NCI-H510A (cell line): ENCODE measurements around the gene ST7.

Experiments
- DNase-seq: peaks from one replicate; lab custom pipeline; 2025; lab: John Stamatoyannopoulos, UW

ST7 gene

DNA sequence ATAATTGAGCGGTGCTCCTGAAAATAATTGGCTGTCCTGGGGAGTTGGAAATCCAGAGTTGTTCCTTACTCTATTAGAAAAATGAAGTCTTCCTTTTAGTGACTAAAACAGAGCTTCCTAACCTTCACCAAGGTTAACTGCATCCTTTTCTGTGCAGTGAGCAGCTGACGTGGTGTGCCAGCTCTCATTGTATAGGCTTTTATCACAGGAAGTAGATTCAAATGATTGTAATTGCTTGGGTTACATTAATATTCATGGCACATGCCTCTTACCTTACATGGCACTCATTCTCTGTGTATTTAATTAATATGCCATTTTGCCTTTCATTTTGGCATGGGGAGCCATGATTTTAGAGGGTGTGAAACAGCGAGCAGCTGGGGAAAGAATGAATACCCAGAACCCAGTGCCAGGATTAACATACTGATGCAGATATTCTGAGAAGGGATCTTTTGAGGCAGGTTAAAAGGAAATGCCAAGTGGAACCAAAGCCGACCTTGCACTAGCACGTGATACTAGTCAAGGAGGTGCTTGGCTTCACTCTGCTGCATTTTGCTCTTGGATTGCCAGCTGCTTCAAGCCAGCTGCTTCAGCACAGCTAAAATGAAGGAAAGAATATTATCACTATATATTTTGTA lies 115.3 kb downstream of the ST7 start:
- DNase-seq = peak; percentile 36

DNA sequence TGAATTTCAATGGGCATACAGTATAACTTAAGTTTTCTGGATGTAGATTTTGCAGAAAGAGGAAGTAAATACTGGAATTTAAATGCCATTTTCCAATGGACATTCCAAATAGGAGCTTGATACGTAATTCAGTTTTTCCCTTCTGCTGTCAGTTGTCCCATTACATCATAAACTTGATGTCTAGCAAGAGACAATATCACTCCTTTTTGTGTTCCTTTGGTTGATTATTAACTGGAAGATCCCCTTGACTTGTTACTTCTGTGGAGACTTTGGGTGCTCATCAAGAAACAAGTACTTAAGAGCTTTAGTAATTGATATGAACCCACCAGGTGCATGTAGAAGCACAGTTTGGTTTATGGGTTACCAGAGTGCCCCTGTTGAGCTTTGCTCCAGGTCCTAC lies 116.1 kb downstream of the ST7 start:
- DNase-seq = no peak

DNA sequence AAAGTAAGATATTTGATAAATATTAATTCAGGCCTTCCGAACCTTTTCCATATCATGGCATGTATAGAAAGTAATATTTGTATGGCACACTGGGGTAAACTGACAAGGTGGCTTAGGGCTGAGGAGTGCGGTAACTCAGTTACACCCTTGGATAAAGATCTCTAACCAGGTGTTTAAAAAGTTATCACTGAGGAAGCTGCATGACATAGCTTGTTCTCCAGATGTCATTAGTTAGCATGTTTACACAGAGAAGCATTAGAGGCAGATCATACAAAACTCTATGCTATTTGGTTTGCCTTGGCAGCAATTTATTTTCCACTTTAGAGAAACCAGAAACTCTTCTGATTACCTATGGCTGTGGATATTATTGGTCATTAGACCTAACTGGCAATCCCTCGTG lies 118.2 kb downstream of the ST7 start:
- no peak for DNase-seq

DNA sequence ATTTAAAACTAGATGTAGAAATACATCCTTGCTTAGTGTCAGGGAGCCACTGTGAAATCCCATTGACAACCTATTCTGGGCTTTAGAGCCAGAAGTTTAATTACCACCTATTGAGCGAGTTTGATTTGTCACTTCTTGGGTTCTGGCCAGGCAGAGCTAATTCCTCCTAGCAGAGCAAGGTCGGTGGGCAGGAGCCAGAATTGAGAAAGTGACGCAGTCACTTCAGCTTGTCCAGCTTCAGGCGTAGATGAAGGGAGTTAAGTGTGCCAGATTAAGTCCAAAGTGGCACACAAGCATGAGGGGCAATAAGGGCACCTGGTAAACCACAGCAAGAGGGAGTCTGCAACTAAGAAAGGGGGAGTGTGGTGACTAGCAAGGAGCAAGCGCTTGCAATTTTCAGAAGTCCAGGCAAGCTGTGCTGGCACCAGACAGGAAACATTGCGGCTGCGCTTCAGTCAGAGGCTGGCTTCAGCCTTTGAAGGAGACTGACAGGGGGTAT lies 119.4 kb downstream of the ST7 start:
- no peak for DNase-seq

DNA sequence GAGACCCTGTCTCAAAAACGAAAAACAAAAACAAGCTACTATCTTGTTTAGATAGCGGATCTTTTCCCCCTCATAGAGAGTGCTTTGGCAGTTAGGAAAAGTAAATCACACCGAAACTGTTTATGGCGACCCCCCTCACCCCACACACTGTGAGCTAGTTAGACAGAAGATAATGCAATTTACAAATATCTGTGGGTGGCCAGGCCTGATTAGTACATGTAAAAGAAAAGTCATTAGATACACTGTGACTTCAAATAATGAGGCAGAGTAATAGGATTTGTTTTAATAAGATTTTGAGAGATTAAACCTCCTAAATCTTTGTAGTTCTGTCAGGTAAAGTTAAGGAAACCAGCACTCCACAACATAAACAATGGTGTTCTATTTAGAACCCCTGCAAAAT lies 121.1 kb downstream of the ST7 start:
- no peak for DNase-seq

DNA sequence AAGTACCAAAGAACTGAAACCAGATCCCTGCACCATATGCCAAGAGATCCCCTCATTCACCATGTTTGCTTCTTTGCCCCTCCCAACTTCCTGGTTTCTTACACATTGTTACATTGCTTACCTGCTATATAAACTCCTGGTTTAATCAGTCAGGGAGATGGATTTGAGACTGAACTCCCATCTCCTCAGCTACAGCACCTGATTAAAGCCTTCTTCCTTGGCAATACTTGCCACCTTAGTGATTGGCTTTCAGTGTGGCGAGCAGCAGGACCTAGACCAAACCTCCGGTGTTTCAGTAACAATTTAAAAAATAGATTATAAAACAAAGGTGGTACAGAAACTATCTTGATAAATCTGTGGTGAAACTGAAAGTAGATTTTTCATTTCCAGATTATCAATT lies 122.6 kb downstream of the ST7 start:
- DNase-seq = no peak

DNA sequence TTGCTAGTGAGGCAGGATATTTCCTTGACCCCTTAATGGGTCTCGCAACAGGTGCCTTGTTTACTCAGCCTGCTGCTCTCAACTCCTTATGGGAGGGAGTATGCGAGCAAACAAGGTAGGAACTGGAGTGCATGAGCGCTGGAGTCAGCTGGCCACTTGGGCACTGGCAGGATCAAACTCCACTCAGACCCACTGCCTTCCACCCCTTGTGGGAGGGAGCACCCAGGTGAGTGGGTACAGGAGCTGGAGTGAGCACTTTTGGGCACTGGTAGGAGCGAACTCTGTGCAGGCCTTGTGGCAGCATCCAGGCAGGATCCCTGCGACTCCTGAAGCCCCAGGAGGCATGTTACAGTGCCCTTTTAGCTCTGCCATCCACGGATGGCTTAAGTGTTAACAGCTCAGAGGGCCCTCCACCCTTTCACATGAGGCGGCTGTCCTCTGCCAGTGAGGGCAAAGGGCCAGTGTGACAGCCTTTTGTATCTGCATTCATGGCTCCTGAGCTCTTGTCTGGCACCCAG lies 123.2 kb downstream of the ST7 start:
- DNase-seq = no peak

DNA sequence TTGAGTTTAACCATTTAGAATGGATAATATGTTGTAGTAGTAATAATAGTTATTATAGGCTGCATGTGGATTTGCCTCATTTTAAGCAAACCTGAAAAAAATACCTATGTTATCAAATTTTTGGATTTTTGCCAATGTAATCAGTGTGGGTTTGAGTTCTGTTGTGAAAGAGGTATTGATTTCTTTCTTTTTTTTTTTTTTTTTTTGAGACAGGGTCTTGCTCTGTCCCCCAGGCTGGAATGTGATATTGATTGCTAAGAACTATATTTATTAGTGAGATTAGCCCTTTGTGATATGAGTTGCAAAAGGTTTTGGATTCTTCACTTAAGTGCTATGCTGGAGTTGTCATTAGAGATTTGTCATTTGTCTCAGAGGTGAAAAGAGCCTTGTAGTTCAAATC lies 124.4 kb downstream of the ST7 start:
- no peak for DNase-seq

DNA sequence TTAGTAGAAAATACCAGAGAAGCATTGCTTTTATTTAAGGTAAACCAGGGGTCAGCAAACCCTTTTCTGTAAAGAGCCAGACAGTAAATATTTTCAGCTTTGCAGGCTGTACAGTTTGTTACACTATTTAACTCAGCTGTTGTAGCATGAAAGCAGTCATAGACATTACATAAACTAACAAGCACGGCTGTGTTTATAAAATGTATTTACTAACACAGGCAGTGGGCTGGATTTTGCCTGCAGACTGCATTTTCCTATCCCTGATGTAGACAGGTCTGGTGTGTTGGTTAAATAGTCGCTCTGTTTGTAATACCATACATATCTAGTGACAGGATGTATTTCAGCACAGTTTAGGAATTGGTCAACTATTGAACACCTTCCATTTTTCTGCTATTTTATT lies 129.3 kb downstream of the ST7 start:
- DNase-seq = no peak

DNA sequence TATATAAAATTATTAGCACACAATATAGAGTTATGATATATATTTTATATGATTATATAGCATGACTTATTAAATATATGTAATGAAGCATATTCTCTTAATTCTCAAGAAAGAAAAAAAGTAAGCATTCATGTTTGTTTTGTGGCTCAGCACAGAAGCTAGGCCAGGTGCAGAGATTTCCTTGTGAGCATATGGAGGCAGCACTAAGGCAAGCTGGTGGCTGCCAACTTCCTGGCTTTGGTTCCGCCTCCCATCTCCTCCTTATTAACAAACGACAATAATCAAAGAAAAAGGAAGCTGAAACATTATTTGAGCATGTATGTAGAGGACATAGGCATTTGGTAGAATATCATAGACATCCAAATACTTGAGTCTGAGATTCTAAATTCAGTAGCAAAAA lies 130.3 kb downstream of the ST7 start:
- no peak for DNase-seq

DNA sequence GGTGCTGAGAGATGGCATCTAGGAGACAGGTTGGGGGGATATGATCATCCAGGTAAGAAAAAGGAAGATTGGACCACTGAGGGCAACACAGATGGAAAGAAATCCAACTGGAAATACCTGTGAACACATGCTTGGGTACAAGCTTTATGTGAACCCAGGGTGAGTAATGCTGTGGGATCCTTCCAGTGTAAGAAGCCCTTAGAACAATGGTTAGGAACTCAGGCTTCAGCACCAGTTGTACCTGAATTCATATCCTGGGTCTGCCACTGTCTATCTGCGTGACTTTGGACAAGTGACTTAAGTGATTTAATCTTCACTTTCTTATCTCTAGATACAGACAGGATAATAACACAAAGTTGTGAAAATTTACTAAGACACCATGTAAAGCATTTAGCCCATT lies 131.0 kb downstream of the ST7 start:
- no peak for DNase-seq

DNA sequence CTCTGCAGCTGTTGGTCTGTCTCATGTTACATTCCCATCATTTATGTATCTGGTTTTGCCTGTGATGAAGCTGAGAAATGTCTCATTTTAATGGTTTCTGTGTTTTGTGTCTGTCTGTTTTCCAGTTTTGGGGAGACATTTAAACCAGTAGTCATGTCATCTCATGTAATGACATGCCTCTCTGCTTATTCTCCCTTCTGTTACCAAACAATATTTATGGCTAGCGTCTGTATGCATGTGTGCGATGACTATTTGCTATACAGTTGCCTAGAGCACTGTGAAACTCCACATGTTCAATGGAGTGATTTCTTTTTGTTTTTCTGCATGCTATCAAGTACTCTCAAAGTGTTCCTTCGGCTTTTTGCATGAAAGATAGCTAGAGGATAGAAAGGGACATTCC lies 132.0 kb downstream of the ST7 start:
- DNase-seq = no peak

DNA sequence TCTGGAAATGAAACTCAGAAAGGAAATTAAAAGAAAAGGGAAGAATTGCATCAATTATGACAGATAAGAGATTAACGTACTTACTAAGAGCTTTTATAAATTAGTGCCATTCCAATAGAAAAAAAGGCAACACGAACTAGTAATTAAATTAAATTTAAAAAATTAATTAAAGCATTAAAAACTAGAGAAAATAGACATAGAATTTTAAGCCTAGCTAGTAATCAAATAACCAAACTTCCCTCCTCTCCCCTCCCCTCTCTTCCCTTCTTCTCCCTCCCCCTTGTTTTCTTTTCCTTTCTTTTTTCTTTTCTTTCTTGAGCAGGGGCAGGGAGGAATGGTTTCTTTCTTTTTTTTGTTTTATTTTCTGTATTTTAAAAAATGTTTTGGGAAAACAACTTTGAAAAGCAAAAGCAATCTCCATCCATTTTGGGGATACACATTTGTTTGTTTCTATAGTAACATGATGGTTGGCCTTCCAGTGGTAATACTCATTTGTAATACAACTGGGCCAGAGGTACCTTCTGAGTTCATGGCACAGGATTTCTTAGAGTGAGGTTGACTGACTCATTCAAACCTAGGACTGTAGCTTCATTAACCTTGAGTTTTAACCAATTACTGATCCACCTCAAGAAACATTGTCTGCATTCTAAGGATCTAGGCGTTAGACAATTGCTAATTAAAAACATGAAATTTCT lies 132.6 kb downstream of the ST7 start:
- DNase-seq = no peak

DNA sequence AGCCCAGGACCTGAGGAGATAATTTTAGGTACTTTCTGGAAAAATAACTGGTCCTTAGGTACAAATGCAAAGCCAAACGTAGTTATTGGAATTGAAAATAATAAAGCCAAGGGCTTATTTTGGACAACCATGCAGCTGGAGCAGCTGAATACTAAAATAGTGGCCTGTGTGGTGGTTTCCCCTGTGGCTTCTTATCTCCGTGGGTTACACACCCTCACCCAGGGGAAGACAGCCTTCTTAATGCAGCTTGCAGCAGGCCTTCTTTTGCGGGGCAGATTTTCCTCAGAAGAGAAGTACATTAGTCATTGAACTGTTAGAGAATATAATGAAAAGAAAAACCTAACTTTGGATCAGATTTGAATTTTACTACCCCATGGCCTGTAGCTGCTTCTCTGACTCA lies 133.5 kb downstream of the ST7 start:
- no peak for DNase-seq

DNA sequence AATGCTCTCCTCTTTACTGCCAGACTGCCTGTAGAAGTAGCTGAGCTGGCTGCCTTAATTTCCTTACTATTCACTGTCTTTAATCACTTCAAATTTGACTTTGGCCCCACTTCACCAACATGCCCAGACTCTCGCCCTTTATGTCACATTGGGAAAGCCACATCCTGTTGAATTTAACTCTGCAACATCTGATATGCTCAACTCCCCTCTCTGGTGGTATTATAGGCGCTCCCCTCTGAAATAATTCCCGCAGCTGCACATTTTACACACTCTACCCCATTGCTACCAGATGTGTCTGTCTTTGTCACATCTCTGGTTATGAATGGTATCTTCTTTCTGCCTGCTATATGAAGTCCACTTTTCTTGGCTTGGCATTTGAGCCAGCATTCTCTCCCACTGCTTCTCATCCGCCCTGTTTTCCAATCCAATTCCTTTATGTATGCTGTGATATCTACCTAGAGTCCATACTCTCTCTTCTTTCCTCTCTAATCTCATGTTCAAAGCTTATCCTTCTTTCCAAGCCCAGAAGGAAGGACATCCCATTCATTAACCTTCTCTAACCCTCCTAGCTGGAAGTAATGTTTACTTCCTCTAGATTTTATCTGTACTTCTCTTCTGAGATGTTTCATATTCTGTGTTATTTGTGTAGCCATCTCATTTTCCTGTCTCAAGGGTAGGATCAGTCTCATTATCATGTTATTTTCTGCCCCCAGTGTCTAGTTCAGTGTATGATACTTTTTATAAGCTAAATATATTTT lies 134.5 kb downstream of the ST7 start:
- no peak for DNase-seq

DNA sequence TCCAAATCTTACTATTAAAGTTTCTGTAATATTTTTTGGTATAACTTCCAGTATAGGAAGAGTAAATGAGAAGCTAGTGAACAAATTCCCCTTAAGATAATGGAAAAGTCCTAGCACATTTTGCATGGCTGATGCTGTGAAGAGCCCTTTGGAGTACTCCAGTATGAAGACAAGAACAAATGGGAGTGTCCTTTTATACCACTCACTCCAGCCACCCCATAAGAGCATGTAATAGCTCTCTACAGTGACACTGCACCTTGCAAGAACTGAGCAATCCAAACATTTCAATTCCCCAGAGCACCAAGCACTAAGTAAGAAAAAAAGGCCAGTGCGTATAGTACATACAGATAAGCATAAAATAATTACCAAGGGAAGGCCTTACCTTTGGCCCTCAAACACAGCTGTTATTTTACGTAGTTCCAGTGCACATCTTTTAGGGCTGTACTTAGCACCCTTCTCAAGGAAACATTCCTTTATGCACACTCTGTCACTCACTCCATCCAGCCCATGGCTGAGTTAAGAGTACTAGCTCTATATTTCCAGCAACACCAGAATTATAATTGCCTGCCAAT lies 135.4 kb downstream of the ST7 start:
- no peak for DNase-seq

DNA sequence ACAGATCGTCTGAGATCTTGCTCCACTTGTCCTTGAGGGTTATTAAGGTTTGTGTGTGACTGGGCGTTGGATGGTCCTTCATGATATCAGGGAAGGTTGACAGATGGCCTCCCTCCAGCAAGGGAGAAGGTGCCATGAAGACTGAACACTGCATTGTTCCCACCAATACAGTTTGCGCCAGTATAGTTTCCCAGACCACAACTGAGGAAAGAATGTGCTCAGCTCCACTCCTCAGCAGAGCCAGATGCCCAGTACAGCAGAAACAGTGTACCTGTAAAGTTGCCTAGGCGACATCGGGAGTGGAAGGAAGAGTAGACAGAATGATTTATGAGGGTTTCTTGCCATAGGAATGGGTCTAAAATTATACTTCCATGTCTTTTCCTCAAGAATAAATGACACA lies 137.5 kb downstream of the ST7 start:
- no peak for DNase-seq

DNA sequence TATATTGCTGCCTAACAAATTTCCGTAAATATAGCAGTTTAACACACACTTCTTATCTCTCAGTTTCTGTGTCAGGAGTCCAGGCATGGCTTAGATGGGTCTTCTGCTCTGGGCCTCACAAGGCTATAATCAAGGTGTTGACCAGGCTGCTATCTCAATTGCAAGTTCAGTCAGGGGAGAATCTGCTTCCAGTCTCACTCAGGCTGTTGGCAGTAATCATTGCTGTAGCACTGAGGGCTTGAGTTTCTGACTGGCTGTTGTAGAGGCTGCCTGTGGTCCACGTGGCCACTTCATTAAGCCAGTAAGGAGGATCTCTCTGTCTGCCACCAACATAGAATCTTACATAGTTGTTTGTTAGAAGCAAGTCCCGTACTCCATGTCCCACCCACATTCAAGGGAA lies 138.4 kb downstream of the ST7 start:
- no peak for DNase-seq

DNA sequence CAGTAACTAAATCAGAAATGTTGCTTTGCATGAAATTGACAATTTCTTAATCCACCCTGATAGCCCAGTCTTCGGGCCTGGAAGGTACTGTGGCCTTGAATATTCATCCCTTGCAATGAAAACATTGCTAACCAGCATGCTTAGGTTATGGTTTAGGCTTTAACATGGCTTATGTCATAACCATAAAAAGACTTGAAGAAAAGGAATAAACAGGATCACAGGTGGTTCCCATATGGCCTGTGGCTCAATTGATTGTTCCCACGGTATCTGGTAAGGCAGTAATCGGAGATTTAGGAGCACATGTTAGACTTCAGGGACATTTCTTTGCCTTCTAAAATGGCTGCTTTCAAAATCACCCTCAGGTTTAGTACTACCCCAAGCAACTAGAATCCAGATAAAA lies 139.5 kb downstream of the ST7 start:
- no peak for DNase-seq

DNA sequence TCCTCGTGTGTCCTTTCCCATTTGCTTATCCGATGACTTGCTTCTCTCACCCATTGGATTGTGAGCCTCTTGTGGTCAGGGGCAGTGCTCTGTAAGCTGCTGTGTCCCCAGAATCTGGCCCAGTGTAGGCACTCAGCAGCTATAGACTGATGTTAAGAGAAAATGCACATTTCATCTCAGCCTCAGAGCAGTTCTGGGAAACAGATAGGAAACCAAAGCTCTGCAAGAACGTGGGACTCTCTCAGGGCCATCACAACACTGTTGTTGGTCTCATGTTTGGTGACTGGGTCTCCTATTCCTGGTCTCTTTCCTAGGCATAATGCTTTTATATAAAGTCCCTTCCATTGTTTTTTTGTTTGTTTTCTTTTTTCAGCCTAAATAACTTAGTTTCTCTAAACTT lies 141.2 kb downstream of the ST7 start:
- DNase-seq = no peak

DNA sequence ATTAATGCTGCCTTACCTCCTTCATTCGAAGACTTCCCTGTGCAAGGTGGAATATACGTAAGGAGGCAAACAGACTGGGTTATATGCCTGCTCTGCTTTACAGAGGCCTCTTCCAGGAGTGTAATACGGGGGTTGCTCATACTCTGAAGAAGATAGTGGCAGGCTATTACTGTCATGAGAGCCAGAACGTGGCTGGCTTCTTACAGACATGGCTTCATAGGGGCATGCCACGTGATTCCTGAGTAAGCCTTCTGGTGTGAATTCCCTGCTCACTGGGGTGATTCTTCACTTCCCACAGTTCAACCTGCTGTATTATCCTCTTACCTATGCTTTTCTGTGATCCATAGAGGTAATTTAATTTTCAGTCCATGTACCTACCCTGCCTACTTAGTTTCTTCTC lies 141.8 kb downstream of the ST7 start:
- DNase-seq = no peak

DNA sequence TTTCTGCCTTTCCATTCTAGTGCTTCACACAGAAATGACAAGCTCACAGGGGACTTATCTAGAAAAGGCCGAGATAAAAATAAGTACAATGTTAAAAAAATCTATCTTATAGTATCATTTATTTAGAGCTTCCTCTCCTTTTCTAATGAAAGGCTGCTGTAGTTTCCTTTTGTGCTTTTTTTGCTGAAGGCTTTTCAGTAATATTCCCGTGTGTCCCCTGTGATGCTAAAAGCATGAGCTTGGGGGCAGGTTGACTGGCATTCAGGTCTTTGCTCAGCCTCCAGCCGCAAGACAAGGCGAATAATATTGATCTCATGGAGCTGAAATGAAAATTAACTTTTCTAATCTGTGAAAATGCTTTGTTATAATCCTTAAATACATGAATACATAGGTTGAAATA lies 143.0 kb downstream of the ST7 start:
- DNase-seq = no peak

DNA sequence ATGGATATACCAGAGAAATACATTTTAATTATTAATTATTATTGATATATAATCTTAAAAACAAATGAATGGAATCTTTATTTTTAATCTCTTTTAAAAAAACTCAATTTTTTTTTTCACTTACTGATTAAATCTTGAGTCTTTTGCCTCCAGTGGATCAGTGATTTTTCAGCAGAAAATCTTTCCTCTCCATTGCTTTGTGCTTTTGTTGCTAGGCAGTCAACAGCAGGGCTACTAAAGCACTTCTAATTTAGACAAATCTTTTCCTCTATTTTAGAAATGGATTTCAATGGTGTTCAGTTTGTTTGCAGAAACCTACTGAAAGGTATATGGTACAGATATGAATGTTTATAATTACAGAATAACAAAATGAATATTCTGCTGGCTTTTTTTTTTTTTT lies 143.6 kb downstream of the ST7 start:
- DNase-seq = no peak
